H1 (cell line): ENCODE results near the gene PLPP7.

Experiments
- CBX5 ChIP-seq: fragments of 300-800, 300-1000 bp; sonication (generic); IDR thresholded peaks from 2 replicates; pipeline ENCODE4 v1.7.1; 2016; ENCODE audit warnings: antibody characterized with exemption, low read length, low read depth
- CEBPB ChIP-seq: IDR thresholded peaks from 2 replicates; pipeline ENCODE4 v1.6.1; 2012; ENCODE audit warnings: low read depth, low read length
- CHD2 ChIP-seq: IDR thresholded peaks from 2 replicates; pipeline ENCODE4 v1.6.1; 2012; ENCODE audit warnings: low read length, improper control_type of control experiment
- EGR1 ChIP-seq: IDR thresholded peaks from 2 replicates; pipeline ENCODE4 v1.6.1; 2011; ENCODE audit warnings: low read depth, low read length, borderline replicate concordance
- FOSL1 ChIP-seq: IDR thresholded peaks from 2 replicates; pipeline ENCODE4 v1.6.1; 2011; ENCODE audit warnings: mild to moderate bottlenecking, low read depth, low read length, moderate library complexity; ENCODE audit not compliant: insufficient read depth
- JUND ChIP-seq: IDR thresholded peaks from 2 replicates; pipeline ENCODE4 v1.6.1; 2011; ENCODE audit warnings: mild to moderate bottlenecking, improper control_type of control experiment, low read length
- MAX ChIP-seq: IDR thresholded peaks from 2 replicates; pipeline ENCODE4 v1.6.1; 2012; ENCODE audit warnings: inconsistent platforms
- POLR2A ChIP-seq, 2 experiments: IDR thresholded peaks; 1 replicate in 1 of 2; 2 replicates in 1 of 2; pipeline ENCODE4 v1.6.1; 2011; ENCODE audit warnings: low read depth in 2 of 2, low read length in 2 of 2, mild to moderate bottlenecking in 2 of 2; ENCODE audit errors: control extremely low read depth in 1 of 2
- POLR2AphosphoS5 ChIP-seq: IDR thresholded peaks from 2 replicates; pipeline ENCODE4 v1.6.1; 2011; ENCODE audit warnings: low read depth, low read length
- POU5F1 ChIP-seq: IDR thresholded peaks from 2 replicates; pipeline ENCODE4 v1.6.1; 2011; ENCODE audit warnings: low read depth, mild to moderate bottlenecking, low read length, moderate library complexity
- TAF7 ChIP-seq: optimal IDR thresholded peaks from 2 replicates; pipeline ENCODE3; 2011; ENCODE audit warnings: low read depth, mild to moderate bottlenecking, inconsistent platforms, low read length, moderate library complexity, borderline replicate concordance
- TBP ChIP-seq: IDR thresholded peaks from 2 replicates; pipeline ENCODE4 v1.6.1; 2011; ENCODE audit warnings: low read depth, low read length, improper control_type of control experiment
- ZNF274 ChIP-seq: IDR thresholded peaks from 2 replicates; pipeline ENCODE4 v1.7.0; 2012; ENCODE audit warnings: low read length, borderline replicate concordance; ENCODE audit errors: extremely low read depth
- TF ChIP-seq, protein P1 (sequence below), 3 experiments: IDR thresholded peaks; 1 replicate in 2 of 3; 2 replicates in 1 of 3; pipeline versions ENCODE4 v1.5.1 to v1.6.1; 2011; ENCODE audit warnings: low read length in 3 of 3, mild to moderate bottlenecking in 3 of 3, inconsistent platforms in 2 of 3, low read depth in 1 of 3, moderate library complexity in 1 of 3; ENCODE audit not compliant: insufficient read depth in 1 of 3; ENCODE audit errors: control extremely low read depth in 1 of 3

- no peak for TF ChIP-seq EGR1
- TF ChIP-seq FOSL1: no peak
- TF ChIP-seq, protein P1, sequence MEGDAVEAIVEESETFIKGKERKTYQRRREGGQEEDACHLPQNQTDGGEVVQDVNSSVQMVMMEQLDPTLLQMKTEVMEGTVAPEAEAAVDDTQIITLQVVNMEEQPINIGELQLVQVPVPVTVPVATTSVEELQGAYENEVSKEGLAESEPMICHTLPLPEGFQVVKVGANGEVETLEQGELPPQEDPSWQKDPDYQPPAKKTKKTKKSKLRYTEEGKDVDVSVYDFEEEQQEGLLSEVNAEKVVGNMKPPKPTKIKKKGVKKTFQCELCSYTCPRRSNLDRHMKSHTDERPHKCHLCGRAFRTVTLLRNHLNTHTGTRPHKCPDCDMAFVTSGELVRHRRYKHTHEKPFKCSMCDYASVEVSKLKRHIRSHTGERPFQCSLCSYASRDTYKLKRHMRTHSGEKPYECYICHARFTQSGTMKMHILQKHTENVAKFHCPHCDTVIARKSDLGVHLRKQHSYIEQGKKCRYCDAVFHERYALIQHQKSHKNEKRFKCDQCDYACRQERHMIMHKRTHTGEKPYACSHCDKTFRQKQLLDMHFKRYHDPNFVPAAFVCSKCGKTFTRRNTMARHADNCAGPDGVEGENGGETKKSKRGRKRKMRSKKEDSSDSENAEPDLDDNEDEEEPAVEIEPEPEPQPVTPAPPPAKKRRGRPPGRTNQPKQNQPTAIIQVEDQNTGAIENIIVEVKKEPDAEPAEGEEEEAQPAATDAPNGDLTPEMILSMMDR (IDR thresholded peaks at IDR 0.05; ENCODE audit: control extremely low read depth in 1 of 3, insufficient read depth in 1 of 3, low read depth in 1 of 3, low read length in 3 of 3): no peak
- TF ChIP-seq TBP: no peak
- TF ChIP-seq POLR2A (IDR thresholded peaks at IDR 0.05; ENCODE audit: control extremely low read depth in 1 of 2, low read depth in 2 of 2, low read length in 2 of 2): no peak
- no peak for TF ChIP-seq TAF7
- TF ChIP-seq POLR2AphosphoS5: no peak
- TF ChIP-seq CBX5: no peak
- TF ChIP-seq ZNF274: no peak
- TF ChIP-seq CHD2: no peak
- no peak for TF ChIP-seq JUND
- no peak for TF ChIP-seq POU5F1
- TF ChIP-seq MAX: no peak
- TF ChIP-seq CEBPB: no peak
These were observed 30.6 kb downstream of the PLPP7 start for GRCh38 chr9:131320031-131320685.
